ENCODE results near the gene BANK1. TPM values are rescaled to one million over a fixed set of nuclear protein-coding genes. Genes with fewer than 3 reads are reported as not detected.

BANK1 gene
- total RNA-seq, 1 donor from 2014 or later: 0.87 TPM

- no peaks in the 10 kb centered on the region for H3K9me3 Mint-ChIP-seq
- TF ChIP-seq, protein P1, sequence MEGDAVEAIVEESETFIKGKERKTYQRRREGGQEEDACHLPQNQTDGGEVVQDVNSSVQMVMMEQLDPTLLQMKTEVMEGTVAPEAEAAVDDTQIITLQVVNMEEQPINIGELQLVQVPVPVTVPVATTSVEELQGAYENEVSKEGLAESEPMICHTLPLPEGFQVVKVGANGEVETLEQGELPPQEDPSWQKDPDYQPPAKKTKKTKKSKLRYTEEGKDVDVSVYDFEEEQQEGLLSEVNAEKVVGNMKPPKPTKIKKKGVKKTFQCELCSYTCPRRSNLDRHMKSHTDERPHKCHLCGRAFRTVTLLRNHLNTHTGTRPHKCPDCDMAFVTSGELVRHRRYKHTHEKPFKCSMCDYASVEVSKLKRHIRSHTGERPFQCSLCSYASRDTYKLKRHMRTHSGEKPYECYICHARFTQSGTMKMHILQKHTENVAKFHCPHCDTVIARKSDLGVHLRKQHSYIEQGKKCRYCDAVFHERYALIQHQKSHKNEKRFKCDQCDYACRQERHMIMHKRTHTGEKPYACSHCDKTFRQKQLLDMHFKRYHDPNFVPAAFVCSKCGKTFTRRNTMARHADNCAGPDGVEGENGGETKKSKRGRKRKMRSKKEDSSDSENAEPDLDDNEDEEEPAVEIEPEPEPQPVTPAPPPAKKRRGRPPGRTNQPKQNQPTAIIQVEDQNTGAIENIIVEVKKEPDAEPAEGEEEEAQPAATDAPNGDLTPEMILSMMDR (IDR thresholded peaks at IDR 0.05; ENCODE audit: unreplicated experiment): no peak
- H3K27me3 Mint-ChIP-seq (ENCODE audit: low read depth): no peaks in the 10 kb centered on the region
- H3K27ac Mint-ChIP-seq: no peak overlapping the region
- no peak overlapping the region for H3K4me3 Mint-ChIP-seq
- no peaks in the 10 kb centered on the region for H3K4me1 Mint-ChIP-seq
- DNase-seq (ENCODE audit: low spot score in 2 of 2, unreplicated experiment in 2 of 2): no peak
- no peaks in the 10 kb centered on the region for H3K36me3 Mint-ChIP-seq
These were observed 68.1 kb downstream of the BANK1 start for GRCh38 chr4:101858641-101859040.

DNA sequence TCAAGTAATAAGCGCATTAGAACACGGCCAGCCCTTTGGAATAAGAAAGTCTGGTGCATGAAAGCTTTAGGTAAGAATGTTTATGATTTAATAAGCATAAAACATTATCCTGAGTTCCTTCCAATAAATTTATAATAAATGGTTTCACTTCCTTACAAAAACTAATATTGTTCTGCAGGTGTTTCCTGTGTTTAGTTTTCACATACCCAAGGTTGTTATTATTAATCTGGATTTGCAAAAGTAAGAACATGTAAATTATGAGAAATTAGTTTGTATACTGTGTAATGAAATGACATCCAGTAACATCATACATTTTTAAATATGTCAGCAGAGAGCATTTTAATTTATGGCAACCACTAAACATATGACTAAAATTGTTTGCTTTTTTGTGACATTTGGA is 72.1 kb downstream of the BANK1 start:
- no peak overlapping the region for H3K4me3 Mint-ChIP-seq
- H3K36me3 Mint-ChIP-seq: no peaks in the 10 kb centered on the region
- H3K9me3 Mint-ChIP-seq: peaks cover 22% of the 10 kb centered on the region
- DNase-seq (ENCODE audit: low spot score in 2 of 2, unreplicated experiment in 2 of 2): no peak
- no peaks in the 10 kb centered on the region for H3K27me3 Mint-ChIP-seq (ENCODE audit: low read depth)
- peaks cover 2% of the 10 kb centered on the region for H3K4me1 Mint-ChIP-seq
- TF ChIP-seq, protein P1 (IDR thresholded peaks at IDR 0.05; ENCODE audit: unreplicated experiment): no peak
- H3K27ac Mint-ChIP-seq: no peak overlapping the region

GRCh38 chr4:101864660-101865059 is 74.1 kb downstream of the BANK1 start:
- Mint-ChIP-seq H3K27me3 (ENCODE audit: low read depth) (no peaks in the 10 kb centered on the region), H3K27ac (no peak overlapping the region), H3K9me3 (peaks cover 22% of the 10 kb centered on the region), H3K4me3 (no peak overlapping the region), H3K4me1 (peaks cover 2% of the 10 kb centered on the region), H3K36me3 (no peaks in the 10 kb centered on the region)
- TF ChIP-seq, protein P1 (IDR thresholded peaks at IDR 0.05; ENCODE audit: unreplicated experiment): no peak
- DNase-seq (ENCODE audit: low spot score in 2 of 2, unreplicated experiment in 2 of 2): no peak

DNA sequence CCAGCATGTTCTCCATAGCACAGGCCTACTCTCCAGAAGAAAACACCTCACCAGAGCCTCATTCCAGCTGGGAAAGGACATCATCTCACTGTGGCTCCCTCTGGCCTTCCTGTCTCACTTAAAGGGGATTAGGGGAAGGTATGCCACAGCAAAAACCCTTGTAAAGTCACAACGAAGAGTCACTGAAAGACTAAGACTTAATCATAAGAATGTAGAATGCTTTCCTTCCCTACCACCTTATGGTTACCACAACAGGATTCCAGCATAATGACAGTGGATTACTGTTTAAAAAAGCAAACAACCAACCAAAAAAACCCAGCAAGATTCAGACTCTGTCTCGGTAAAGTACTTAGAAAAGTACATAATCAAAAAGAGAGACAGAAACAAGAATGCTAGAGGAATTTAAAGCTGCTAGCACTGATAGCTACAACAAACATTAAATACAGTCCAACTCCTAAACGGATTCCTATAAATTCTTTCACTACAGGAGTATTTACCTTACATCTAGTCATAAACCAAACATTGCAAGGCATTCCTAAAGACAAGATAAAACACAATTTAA is 75.1 kb downstream of the BANK1 start:
- H3K4me3 Mint-ChIP-seq: no peak overlapping the region
- H3K36me3 Mint-ChIP-seq: no peaks in the 10 kb centered on the region
- H3K4me1 Mint-ChIP-seq: peaks cover 2% of the 10 kb centered on the region
- H3K27ac Mint-ChIP-seq: no peak overlapping the region
- peaks cover 22% of the 10 kb centered on the region for H3K9me3 Mint-ChIP-seq
- H3K27me3 Mint-ChIP-seq (ENCODE audit: low read depth): no peaks in the 10 kb centered on the region
- DNase-seq (ENCODE audit: low spot score in 2 of 2, unreplicated experiment in 2 of 2): no peak
- TF ChIP-seq, protein P1 (IDR thresholded peaks at IDR 0.05; ENCODE audit: unreplicated experiment): no peak

DNA sequence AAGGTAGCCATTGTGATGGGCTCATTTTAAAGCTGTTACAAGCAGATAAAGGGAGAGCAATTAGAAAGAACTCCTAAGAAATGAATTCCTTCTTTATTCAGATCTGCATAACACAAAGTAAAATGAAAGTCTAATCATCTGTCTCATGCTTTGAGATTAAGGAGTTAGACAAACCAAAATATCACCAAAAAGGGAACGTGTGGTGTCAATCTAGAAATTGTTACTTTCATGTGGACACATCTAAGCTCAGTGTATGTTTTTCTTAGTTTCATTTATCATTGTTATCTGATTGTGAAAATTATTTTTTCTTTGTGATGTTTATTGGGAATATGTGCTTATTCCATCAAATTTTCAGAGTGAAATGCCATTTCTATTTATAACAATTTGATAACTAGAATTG is 80.3 kb downstream of the BANK1 start:
- no peaks in the 10 kb centered on the region for H3K36me3 Mint-ChIP-seq
- no peaks in the 10 kb centered on the region for H3K4me1 Mint-ChIP-seq
- H3K27ac Mint-ChIP-seq: no peak overlapping the region
- H3K9me3 Mint-ChIP-seq: peaks cover 4% of the 10 kb centered on the region
- H3K27me3 Mint-ChIP-seq (ENCODE audit: low read depth): no peaks in the 10 kb centered on the region
- TF ChIP-seq, protein P1 (IDR thresholded peaks at IDR 0.05; ENCODE audit: unreplicated experiment): no peak
- DNase-seq (ENCODE audit: low spot score in 2 of 2, unreplicated experiment in 2 of 2): no peak
- H3K4me3 Mint-ChIP-seq: no peak overlapping the region
